Right renal cortex interstitium (tissue), 3 donors: ENCODE results near the gene IER5. TPM values are rescaled to one million over a fixed set of nuclear protein-coding genes. Genes with fewer than 3 reads are reported as not detected.
"Not testable (repeated sequence)": the region's sequence is repeated elsewhere in the genome, so short reads cannot be mapped to it uniquely, and the experiment has no call there.

Experiments used
- DNase-seq, 3 donors: peaks; one replicate each; pipeline ENCODE4 v3.0.0-alpha.2; 2013; ENCODE audit warnings: low read depth in 3 of 3, low spot score in 2 of 3
- polyA plus RNA-seq, 3 donors: library from polyadenylated mRNA; unstranded; fragments of 120-200 nt; gene quantifications; one replicate each; pipeline ENCODE4 v1.2.1, GENCODE V29; 2013; ENCODE audit not compliant: insufficient read length in 3 of 3

IER5 gene
- polyA plus RNA-seq, 3 donors: 6.1 TPM

DNA sequence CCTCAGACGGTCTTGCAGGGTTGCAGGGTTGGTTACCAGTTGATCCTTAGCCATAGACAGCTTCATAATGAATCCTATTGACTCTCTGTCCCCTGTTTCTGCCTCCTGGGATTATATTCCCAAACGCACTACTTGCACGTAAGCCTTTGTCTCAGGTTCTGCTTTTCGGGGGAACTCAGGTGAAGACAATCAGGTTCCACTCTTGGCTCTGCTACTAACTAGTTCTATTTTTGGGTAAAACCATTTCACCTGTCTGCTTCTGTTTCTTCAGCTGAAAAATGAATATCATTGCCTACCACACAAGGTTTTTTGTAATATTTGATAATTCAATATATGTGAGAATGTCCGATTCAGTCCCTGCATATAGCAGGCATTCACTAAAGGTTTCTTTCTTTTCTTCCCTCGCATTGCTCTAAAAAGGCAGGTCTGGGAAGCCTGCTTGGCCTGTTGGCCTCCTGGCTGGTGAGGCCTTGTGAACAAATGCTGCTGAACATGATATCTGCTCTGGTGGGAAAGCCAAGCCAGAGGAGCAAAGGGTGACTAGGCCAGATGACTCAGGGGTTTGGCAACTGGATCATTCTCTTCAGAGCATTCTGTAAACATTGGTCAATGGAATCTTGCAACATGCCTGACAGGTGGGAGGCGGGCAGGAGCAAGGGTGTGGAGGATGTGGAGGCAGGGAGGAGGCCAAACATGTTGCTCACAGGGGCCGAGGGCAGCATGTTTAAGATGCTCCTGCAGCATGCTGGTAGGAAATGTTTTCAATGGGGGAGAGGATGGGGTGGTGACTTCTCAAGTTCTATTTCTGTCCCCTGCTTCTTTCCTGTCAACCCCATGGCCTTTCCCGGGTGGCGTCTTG is 23.8 kb downstream of the IER5 start:
- DNase-seq: no peak

- DNase-seq: no peak
Observed at GRCh38 chr1:181113059-181113641, 24.6 kb downstream of the IER5 start.

DNA sequence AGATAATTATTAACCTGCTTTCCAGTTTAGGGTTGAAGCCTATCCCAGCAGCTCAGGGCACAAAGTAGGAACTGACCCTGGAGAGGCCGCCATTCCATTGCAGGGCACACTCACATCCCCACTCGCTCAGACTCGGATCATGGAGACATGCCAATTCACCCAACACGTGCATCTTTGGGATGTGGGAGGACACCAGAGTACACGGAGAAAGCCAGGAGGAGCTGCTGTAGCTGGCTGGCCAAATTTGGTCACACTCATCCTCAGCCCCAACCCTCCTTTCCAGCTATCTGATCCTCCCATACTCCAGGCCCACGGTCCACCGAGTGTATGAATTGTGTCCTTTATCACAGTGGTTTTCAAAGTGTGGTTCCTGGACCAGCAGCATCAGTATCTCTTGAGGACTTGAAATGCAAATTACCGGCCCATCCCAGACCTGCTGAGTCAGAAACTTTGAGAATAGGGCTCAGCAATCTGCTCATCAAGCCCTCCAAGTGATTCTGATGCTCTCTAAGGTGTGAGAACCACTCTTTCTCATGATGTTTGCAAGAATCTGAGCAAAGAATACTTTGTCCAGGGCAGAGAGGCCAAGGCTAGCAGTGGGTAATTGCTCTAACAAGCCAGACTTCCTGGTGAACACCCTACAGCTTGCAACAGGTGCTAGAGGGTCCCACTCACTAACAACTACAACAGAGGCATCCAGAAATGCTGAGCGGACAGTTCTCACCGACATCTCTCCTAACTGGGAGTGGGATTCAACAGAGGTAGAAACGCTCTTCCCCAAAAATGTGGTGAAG is 26.3 kb downstream of the IER5 start:
- DNase-seq: no peak

DNA sequence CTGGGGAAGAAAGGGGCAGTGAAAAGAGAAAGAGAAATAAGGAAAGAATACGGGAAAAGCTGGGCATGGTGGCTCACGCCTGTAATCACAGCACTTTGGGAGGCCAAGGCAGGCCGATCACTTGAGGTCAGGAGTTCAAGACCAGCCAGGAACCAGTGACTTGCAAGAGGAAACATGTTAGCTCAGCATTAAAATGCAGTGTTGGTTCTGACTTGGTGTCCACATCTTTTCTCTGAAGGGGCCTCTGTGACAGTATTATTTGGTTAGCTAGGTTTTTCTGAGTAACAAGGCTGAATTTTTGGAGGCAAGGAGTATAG is 26.8 kb downstream of the IER5 start:
- no peak for DNase-seq

GRCh38 chr1:181115971-181116370 is 27.5 kb downstream of the IER5 start:
- not testable (repeated sequence) for DNase-seq

DNA sequence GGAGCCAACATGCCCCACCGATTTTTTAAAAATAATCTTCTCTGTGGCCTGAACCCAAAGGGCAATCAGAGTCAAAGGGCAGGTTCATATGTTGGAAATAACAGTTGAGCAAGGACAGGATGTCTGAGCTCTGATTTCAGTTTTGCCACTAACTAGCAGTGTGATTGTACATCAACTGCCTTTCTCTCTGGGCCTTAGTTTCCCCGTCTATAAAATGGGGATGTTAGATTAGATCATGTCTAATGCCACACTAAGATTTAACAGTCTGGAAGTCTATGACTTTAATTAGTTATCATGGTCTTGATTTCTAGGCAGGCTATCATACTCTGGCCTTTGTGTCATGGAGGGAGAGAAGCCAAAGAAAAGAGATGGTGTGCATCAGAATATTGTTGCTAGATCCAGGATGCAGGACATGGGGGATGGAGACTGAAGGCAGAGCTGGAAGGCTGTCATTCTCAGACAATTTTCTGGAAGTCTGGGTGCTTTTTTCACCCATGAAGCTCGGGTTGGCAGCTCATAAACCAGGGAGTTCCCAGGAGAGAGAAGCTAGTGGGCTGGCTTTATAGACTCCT is 28.4 kb downstream of the IER5 start:
- no peak for DNase-seq

DNA sequence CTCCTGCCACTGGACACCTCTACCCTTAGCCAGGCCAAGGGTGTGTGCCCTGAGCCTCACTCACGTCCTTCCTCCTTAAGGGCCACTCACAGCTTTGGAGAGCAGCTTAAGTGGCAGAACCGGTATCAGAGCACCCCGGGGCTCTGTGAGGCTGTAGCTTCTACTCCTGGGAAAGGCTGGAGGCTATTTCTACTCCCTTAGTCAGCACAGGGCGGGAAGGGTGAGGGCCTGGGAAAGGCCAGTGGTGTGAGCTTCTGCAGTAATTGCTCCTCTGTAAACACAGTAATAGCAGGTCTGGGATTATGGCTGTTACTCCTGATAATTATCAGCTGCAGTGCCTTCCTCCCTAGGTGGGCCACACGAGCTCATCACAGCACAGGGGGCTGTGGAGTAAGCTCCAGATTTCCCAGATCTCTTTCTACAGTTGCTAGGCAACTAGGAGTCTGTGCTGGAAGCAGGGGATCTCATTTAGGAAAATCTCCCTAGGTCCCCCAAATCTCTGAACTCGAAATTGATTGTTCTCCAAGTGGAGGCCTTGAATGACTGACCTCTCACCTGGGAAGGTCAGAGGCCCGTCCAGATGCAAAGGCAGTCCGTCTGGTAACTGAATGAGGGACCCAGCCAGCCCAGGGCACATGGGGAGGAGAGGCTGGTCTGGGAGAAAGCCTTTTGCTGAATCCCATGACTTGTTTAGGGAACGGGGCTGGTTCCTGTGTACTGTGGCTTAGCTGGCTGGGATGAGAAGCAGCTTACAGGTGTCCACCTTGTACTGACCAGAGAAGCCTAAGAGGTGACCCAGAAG is 29.3 kb downstream of the IER5 start:
- no peak for DNase-seq

DNA sequence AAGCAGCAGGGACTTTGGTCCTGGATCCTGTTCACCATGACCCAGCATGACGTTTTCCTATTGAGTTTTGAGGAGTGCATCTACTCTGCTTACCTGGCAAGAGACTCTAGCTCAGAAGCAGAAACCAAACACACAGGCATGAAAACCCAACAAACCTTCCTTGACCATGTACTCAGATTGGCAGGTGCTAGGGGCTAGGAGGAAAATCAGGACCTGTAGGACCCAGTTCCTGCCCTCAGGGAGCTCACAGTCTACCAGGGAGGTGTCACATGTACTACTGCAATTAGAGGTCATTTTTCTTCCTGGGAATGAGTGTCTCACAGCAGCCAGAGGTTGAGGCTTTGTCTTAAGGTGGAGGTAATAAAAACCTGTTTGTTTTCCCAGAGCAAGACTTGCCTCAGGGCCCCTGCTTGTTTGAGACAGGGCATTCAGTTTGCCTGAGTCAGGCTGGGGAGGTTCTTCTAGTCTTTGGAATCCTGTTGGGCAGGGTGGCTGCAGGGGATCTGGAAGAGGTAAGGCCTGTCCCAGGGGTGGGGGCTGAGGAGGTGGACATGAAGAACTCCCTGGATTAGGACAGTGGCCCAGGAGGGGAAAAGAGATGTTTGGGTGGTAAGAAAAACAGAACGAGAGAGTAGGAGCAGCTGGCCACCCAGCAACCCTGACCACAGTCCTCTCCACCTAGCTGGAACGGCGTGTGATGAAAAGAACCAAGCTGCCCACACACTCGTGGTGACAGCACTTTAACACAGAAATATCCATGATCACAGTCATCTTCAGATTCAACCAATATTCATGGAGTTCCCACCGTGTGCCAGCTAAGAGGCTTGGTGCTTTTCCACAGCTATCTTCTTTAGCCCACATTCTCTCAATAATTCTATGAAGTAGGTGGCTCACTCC is 30.8 kb downstream of the IER5 start:
- no peak for DNase-seq

DNA sequence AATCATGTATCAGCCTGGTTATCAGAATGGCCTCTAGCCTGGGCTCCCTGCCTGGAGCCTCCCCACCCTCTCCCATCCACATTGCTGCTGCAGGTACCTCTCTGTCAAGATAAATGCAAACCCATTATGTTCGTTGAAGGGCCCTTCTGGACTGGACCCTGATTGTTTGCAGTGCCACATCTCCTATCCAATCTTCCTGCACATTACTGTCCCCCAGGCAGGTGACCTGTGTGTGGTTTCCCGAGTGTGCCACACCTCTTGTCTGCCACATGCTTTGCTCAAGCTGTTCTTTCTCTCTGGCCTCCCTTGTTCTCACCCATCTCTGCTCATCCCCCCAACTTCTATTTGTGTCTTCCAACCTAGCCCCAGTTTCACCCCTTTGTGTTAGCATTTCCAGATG is 32.4 kb downstream of the IER5 start:
- no peak for DNase-seq

GRCh38 chr1:181121498-181121897 is 33.0 kb downstream of the IER5 start:
- no peak for DNase-seq

DNA sequence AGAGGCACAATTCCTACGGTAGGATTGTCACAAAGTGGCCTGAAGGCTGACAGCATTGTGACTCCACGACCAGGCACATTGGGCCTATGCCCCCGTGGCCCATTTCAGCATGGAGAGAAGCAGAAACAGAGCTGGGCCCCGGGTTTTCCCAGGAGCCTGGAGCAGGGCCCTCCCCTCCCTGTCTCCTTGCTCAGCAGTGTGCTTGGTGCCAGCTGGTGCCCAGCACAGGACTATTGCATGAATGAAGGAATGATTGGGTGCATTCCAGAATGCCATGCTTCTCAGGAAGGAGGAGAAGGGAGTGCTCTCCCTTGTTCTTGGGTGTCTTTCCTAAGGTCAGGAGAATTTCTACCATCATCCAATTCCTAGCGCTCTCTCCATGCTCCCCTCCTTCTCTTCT is 33.7 kb downstream of the IER5 start:
- no peak for DNase-seq

- no peak for DNase-seq
Observed at GRCh38 chr1:181123173-181123572, 34.7 kb downstream of the IER5 start.

GRCh38 chr1:181124291-181124751 is 35.8 kb downstream of the IER5 start:
- no peak for DNase-seq

DNA sequence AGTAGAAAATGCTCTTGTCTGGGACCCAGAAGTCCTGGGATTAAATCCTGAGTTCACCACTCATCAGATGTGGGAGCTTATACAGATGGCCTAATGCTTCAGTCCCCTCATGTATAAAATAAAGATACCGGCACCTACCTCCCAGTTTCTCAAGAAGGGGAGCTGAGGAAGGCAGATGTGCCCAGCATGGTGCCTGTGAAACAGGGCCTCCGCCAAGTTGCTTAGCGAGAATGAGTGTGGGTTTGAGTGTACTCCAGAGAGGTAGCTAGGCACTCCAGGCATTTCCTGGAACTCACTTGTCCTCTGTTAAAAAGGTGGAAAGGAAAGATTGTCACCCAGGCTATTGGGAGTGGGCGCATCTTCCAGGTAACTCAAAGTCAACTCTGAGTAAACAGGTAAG is 37.8 kb downstream of the IER5 start:
- DNase-seq: no peak

- no peak for DNase-seq
Observed at GRCh38 chr1:181126871-181127587, 38.5 kb downstream of the IER5 start.

DNA sequence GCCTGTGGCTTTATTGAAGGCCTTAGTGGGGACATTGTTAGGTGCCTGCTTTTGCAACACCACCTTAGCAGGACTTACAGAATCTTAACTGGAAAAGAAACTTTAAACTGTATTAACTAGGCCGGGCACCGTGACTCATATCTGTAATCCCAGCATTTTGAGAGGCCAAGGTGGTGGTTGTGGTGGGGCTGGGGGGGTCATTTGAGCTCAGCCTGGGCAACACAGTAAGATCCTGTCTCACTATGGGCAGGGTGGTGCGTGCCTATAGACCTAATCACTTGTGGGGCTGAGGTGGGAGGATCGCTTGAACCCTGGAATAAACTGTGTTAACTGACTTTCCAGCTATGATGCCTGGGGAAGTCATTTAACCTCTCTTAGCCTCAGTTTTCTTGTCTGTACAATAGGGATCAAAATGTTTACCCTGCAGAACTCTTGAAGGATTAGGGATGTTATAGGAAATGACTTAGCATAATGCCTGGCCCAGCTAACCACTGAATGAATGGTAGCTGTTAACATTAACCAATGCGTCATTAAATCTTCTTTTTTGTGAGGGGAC is 39.5 kb downstream of the IER5 start:
- DNase-seq: no peak

DNA sequence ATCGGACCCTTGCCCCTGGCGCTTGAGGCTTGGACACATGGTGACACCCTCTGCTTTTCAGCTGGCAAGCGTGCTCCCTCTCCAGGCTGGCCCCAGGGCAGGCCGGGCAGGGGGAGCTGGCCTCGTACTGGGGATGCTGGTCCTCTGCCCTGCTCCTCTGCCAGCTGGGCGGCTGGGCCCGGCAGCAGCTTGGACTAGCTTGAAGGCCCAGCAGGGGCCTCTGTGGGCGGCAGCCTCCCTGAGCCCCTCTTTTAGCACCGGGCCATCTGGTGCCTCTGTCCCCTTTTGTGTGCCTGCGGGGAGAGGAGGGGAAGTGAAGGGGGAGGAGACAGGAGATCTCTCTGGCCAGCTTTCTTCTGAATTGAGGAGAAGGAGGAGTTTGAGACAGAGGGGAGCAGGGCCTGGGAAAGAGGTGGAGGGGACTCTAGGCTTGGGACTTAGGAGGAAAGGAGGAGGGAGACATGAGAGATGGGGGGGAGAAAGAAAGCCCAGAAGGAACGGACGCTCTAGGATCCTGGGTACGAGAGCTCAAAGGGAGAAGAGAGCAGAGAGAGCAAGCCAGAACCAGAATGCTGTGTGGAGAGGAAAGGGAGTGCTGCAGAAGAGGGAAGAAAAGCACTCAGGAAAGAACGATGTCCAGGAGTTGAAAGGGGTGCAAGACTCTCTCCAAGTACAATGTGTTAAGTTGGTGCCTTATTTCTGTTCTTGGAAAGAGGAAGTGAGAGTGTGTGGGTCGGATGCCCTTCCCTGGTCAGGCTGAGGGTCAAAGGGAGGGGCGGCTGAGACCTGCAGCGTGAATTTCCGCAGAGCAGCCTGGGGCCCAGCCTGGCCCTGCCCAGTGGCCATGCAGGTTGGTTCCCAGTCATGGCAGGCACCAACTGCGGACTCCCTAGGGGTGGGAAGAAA is 40.3 kb downstream of the IER5 start:
- DNase-seq: no peak
